HepG2 (cell line): ENCODE results near the gene SLC1A2. TPM values are rescaled to one million over a fixed set of nuclear protein-coding genes. Genes with fewer than 3 reads are reported as not detected.

Source experiments
- ATAC-seq: fragments of 200-7000 bp; cut with Tn5 transposase; 3 replicates; pipeline ENCODE4 v1.9.1; 2020; ENCODE audit warnings: mild to moderate bottlenecking, moderate library complexity
- BruUV-seq: library from RNA; stranded (reverse); fragments of 400-500 nt; replicated peaks from 2 replicates; lab custom pipeline; 2021; lab: Mats Ljungman, UMichigan
- CTCF ChIA-PET: fragments of 300-600 bp; formaldehyde crosslinking; extraction: SDS; loops from one replicate; lab custom pipeline; 2021; ENCODE audit warnings: low total read pairs, inconsistent platforms, low intra/inter-chr PET ratio; lab: Yijun Ruan, JAX
- POLR2A ChIA-PET: fragments of 350-600 bp; sonication (Branson Sonifier 250); formaldehyde crosslinking; loops from one replicate; lab custom pipeline; 2020; ENCODE audit warnings: antibody characterized with exemption, inconsistent platforms; lab: Yijun Ruan, JAX
- DNase-seq: peaks from one replicate; pipeline ENCODE4 v3.0.0-alpha.2; 2015; ENCODE audit warnings: low spot score
- FAIRE-seq: peaks from 3 replicates; lab custom pipeline; 2011; peaks lifted over from hg19 to GRCh38; lab: Jason Lieb, UNC
- H2AFZ ChIP-seq: one replicate; pipeline ENCODE4 v1.6.1; 2011; ENCODE audit warnings: low read length, inconsistent platforms
- H3K27ac ChIP-seq: fragments of 300-600 bp; 3 replicates; pipeline ENCODE4 v1.8.0; 2011; ENCODE audit warnings: mixed run types, mild to moderate bottlenecking, mixed read lengths, low read length, inconsistent platforms; ENCODE audit not compliant: insufficient read depth; ENCODE audit errors: extremely low read length
- H3K27me3 ChIP-seq, 2 experiments: fragments of 200-600 bp in 1 of 2; 2 replicates in 1 of 2; 3 replicates in 1 of 2; pipeline versions ENCODE4 v1.6.0 to v1.8.0; 2011; ENCODE audit warnings: low read length in 2 of 2, mild to moderate bottlenecking in 2 of 2, moderate library complexity in 2 of 2, inconsistent platforms in 1 of 2; ENCODE audit not compliant: insufficient read depth in 2 of 2, control insufficient read depth in 1 of 2
- H3K36me3 ChIP-seq, 2 experiments: fragments of 200-600 bp in 1 of 2; replicated peaks in 1 of 2; 2 replicates in 1 of 2; 3 replicates in 1 of 2; pipeline versions ENCODE4 v1.5.1 to v1.8.0; 2011; ENCODE audit warnings: low read length in 2 of 2, inconsistent platforms in 1 of 2; ENCODE audit not compliant: insufficient read depth in 2 of 2, control insufficient read depth in 1 of 2
- H3K4me1 ChIP-seq: 2 replicates; pipeline ENCODE4 v1.5.1; 2012; ENCODE audit warnings: low read length, inconsistent platforms; ENCODE audit not compliant: insufficient read depth
- H3K4me2 ChIP-seq: 2 replicates; pipeline ENCODE4 v1.6.0; 2011; ENCODE audit warnings: low read depth, low read length, inconsistent platforms
- H3K4me3 ChIP-seq, 3 experiments: fragments of 200-600 bp in 1 of 3; sonication (generic), shearing (Covaris generic) in 1 of 3; replicated peaks in 1 of 3; 2 replicates each; pipeline ENCODE4 v1.5.1; 2011 to 2016; ENCODE audit warnings: low read length in 3 of 3, inconsistent platforms in 2 of 3, low read depth in 2 of 3, mild to moderate bottlenecking in 2 of 3, control low read depth in 1 of 3, mixed read lengths in 1 of 3; ENCODE audit not compliant: insufficient read depth in 1 of 3
- H3K79me2 ChIP-seq: one replicate; pipeline ENCODE4 v1.6.1; 2011; ENCODE audit warnings: low read length, inconsistent platforms; ENCODE audit not compliant: insufficient read depth
- H3K9ac ChIP-seq: 2 replicates; pipeline ENCODE4 v1.6.0; 2011; ENCODE audit warnings: mild to moderate bottlenecking, low read depth, low read length, inconsistent platforms; ENCODE audit not compliant: insufficient read depth
- H3K9me3 ChIP-seq: 2 replicates; pipeline ENCODE4 v1.5.1; 2012; ENCODE audit warnings: mild to moderate bottlenecking, low read length
- H4K20me1 ChIP-seq: 2 replicates; pipeline ENCODE4 v1.6.0; 2011; ENCODE audit warnings: inconsistent platforms, mild to moderate bottlenecking, low read length, moderate library complexity; ENCODE audit not compliant: insufficient read depth
- ASH2L ChIP-seq: fragments of 300-600, 200-600 bp; sonication (generic); IDR thresholded peaks from 2 replicates; pipeline ENCODE4 v1.7.0; 2017; ENCODE audit warnings: low read depth, mild to moderate bottlenecking, moderate library complexity, mixed read lengths, low read length; ENCODE audit not compliant: insufficient read length
- CREB1 ChIP-seq, 2 experiments: fragments of 450-650 bp in 1 of 2; IDR thresholded peaks; 2 replicates each; pipeline ENCODE4 v1.6.1; 2016 to 2017; ENCODE audit warnings: control low read depth in 1 of 2, mild to moderate bottlenecking in 1 of 2, missing compliant biosample characterization in 1 of 2, missing genetic modification characterization in 1 of 2
- DNMT1 ChIP-seq: sonication (generic); formaldehyde crosslinking; IDR thresholded peaks from 2 replicates; pipeline ENCODE4 v1.5.1; 2020; ENCODE audit warnings: mild to moderate bottlenecking, missing genetic modification reagents
- KDM4B ChIP-seq: sonication (generic); formaldehyde crosslinking; IDR thresholded peaks from 2 replicates; pipeline ENCODE4 v1.4.0; 2020; ENCODE audit warnings: missing genetic modification reagents
- NFIB ChIP-seq: sonication (generic); formaldehyde crosslinking; IDR thresholded peaks from 2 replicates; pipeline ENCODE4 v1.9.0; 2021; ENCODE audit warnings: missing genetic modification reagents, mild to moderate bottlenecking, borderline replicate concordance
- RFX3 ChIP-seq: IDR thresholded peaks from 2 replicates; pipeline ENCODE4 v1.6.1; 2016; ENCODE audit warnings: missing biosample characterization, missing genetic modification reagents
- SNRNP70 ChIP-seq: fragments of 200-400 bp; formaldehyde crosslinking; IDR thresholded peaks from 2 replicates; pipeline ENCODE4 v1.6.1; 2017; ENCODE audit warnings: mild to moderate bottlenecking, low read depth, low read length, moderate library complexity
- ZNF446 ChIP-seq: sonication (generic); formaldehyde crosslinking; IDR thresholded peaks from 2 replicates; pipeline ENCODE4 v1.5.0; 2020; ENCODE audit warnings: mild to moderate bottlenecking, missing genetic modification reagents
- ZNF530 ChIP-seq: sonication (generic); formaldehyde crosslinking; IDR thresholded peaks from 2 replicates; pipeline ENCODE4 v1.5.0; 2020; ENCODE audit warnings: low read depth, mild to moderate bottlenecking, missing genetic modification reagents
- ZNF749 ChIP-seq: sonication (generic); formaldehyde crosslinking; IDR thresholded peaks from 2 replicates; pipeline ENCODE4 v1.8.0; 2022; ENCODE audit warnings: mild to moderate bottlenecking, missing genetic modification reagents, moderate library complexity, borderline replicate concordance
- WGBS: methylation state at CpG from one replicate; pipeline ENCODE4 v1.1.6; 2017; ENCODE audit warnings: low lambda C conversion rate; 5-methylcytosine and 5-hydroxymethylcytosine counted together
- in situ Hi-C: cut with HindIII; loops from 2 replicates; pipeline ENCODE4 v1.10.0; 2017; ENCODE audit warnings: low pct_unique_long_range_greater_than_20kb; ENCODE audit not compliant: extremely low pct_ligation_motif_present
- intact Hi-C: fragments of 100-400 bp; cut with micrococcal nuclease; formaldehyde crosslinking; loops from one replicate; pipeline ENCODE4 v1.10.0; 2022; ENCODE audit not compliant: unreplicated experiment
- polyA plus RNA-seq, 8 experiments: library from polyadenylated mRNA; depleted of rRNA in 3 of 8; stranded (reverse) in 7 of 8; unstranded in 1 of 8; fragments of >200 nt; fragmentation: Illumina TruSeq in 4 of 8; extraction: Trizol in 4 of 8; gene quantifications; 2 replicates each; pipeline versions ENCODE4 v1.2.1 to v1.2.3, GENCODE V29; 2011 to 2016; ENCODE audit warnings: low read depth in 4 of 8, missing spikeins in 1 of 8, mixed read lengths in 1 of 8; ENCODE audit not compliant: insufficient read depth in 1 of 8
- total RNA-seq, 5 experiments: library from RNA; depleted of rRNA; stranded (reverse); fragments of >200 nt; fragmentation: Illumina TruSeq; extraction: Trizol; gene quantifications; 2 replicates each; pipeline ENCODE4 v1.2.3, GENCODE V29; 2016; ENCODE audit warnings: low read depth in 1 of 5
- TF ChIP-seq, protein P1 (sequence below): sonication (generic); formaldehyde crosslinking; conservative IDR thresholded peaks from 2 replicates; pipeline ENCODE4 v1.4.0; 2020; ENCODE audit warnings: missing genetic modification reagents
- TF ChIP-seq, protein P2 (sequence below): IDR thresholded peaks from 2 replicates; pipeline ENCODE4 v1.6.1; 2016; ENCODE audit warnings: mild to moderate bottlenecking
- TF ChIP-seq, protein P3 (sequence below): fragments of 450-650 bp; IDR thresholded peaks from 2 replicates; pipeline ENCODE4 v1.6.1; 2017; ENCODE audit warnings: mild to moderate bottlenecking

SLC1A2 gene
- total and polyA plus RNA-seq, 2 of the 13 experiments (the other 11 are each of a cell fraction or from before 2014, with no cell fraction given): 23.2 to 43.2 TPM

DNA sequence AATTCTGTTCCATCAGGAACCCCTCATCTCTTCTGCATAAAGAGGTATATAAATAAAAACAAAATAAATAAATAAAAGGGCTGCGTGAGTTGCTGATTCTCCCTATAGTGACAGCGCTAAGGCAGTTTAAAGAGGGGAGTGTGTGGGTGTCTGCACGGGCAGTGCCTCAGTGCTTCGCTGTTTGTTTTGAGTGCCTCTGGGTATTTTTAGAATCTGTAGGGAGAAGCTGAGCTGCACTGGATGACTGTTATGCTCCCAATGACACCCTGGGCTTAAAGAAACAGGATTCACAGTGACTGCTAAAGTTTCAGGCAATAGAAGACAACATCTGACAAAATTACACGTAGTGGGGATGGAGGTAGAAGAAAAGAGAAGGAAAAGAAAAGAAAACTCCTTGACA lies 38.8 kb downstream of the SLC1A2 start:
- ATAC-seq (no peak), FAIRE-seq (no peak), DNase-seq (no peak)
- Histone ChIP-seq H3K4me3 (no peak overlapping the region), H3K9ac (no peak overlapping the region), H4K20me1 (no peaks in the 10 kb centered on the region), H2AFZ (no peak overlapping the region), H3K27me3 (0 out of 5 replicates have a peak, but pooled peaks cover 0 to 7% of the 10 kb centered on the region in 2 experiments), H3K4me1 (no peaks in the 10 kb centered on the region), H3K79me2 (no peaks in the 10 kb centered on the region), H3K4me2 (no peak overlapping the region), H3K9me3 (no peaks in the 10 kb centered on the region), H3K36me3 (no peaks in the 10 kb centered on the region), H3K27ac (no peak overlapping the region)
- TF ChIP-seq KDM4B (CRISPR knock-in tag): no peak
- TF ChIP-seq DNMT1: no peak
- no peak for TF ChIP-seq SNRNP70
- TF ChIP-seq ZNF530 (CRISPR knock-in tag): no peak
- no peak for TF ChIP-seq CREB1 (IDR thresholded peaks at IDR 0.05)
- TF ChIP-seq CREB1 (CRISPR knock-in tag; IDR thresholded peaks at IDR 0.05): no peak
- TF ChIP-seq, protein P1, sequence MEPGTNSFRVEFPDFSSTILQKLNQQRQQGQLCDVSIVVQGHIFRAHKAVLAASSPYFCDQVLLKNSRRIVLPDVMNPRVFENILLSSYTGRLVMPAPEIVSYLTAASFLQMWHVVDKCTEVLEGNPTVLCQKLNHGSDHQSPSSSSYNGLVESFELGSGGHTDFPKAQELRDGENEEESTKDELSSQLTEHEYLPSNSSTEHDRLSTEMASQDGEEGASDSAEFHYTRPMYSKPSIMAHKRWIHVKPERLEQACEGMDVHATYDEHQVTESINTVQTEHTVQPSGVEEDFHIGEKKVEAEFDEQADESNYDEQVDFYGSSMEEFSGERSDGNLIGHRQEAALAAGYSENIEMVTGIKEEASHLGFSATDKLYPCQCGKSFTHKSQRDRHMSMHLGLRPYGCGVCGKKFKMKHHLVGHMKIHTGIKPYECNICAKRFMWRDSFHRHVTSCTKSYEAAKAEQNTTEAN: no peak
- TF ChIP-seq, protein P2, sequence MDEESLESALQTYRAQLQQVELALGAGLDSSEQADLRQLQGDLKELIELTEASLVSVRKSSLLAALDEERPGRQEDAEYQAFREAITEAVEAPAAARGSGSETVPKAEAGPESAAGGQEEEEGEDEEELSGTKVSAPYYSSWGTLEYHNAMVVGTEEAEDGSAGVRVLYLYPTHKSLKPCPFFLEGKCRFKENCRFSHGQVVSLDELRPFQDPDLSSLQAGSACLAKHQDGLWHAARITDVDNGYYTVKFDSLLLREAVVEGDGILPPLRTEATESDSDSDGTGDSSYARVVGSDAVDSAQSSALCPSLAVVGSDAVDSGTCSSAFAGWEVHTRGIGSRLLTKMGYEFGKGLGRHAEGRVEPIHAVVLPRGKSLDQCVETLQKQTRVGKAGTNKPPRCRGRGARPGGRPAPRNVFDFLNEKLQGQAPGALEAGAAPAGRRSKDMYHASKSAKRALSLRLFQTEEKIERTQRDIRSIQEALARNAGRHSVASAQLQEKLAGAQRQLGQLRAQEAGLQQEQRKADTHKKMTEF (CRISPR knock-in tag): no peak
- TF ChIP-seq NFIB: no peak
- no peak for TF ChIP-seq ZNF749 (CRISPR knock-in tag)
- TF ChIP-seq, protein P3, sequence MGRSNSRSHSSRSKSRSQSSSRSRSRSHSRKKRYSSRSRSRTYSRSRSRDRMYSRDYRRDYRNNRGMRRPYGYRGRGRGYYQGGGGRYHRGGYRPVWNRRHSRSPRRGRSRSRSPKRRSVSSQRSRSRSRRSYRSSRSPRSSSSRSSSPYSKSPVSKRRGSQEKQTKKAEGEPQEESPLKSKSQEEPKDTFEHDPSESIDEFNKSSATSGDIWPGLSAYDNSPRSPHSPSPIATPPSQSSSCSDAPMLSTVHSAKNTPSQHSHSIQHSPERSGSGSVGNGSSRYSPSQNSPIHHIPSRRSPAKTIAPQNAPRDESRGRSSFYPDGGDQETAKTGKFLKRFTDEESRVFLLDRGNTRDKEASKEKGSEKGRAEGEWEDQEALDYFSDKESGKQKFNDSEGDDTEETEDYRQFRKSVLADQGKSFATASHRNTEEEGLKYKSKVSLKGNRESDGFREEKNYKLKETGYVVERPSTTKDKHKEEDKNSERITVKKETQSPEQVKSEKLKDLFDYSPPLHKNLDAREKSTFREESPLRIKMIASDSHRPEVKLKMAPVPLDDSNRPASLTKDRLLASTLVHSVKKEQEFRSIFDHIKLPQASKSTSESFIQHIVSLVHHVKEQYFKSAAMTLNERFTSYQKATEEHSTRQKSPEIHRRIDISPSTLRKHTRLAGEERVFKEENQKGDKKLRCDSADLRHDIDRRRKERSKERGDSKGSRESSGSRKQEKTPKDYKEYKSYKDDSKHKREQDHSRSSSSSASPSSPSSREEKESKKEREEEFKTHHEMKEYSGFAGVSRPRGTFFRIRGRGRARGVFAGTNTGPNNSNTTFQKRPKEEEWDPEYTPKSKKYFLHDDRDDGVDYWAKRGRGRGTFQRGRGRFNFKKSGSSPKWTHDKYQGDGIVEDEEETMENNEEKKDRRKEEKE: no peak
- no peak for TF ChIP-seq ASH2L
- TF ChIP-seq ZNF446 (CRISPR knock-in tag): no peak
- no peak for TF ChIP-seq RFX3 (CRISPR knock-in tag)
- WGBS: 34% methylated on average over 5 of the region's 5 CpGs
- no TSS peak for BruUV-seq
- ChIA-PET POLR2A (no interaction called here), CTCF (no interaction called here)
- in situ Hi-C loops: loop anchor here (10.0 to 25.0 kb wide), 3 partner anchors 456 to 1018 kb away; partner anchors contain the start of gene ABTB2
- intact Hi-C loops: no loop called here
